GM18511 (cell line): ENCODE measurements around the gene PROP1.
"Not testable (repeated sequence)": the region's sequence is repeated elsewhere in the genome, so short reads cannot be mapped to it uniquely, and the experiment has no call there.

ENCODE experiments used
- ATAC-seq: cut with Tn5 transposase; IDR thresholded peaks from one replicate; pipeline ENCODE4 v1.9.1; 2021; ENCODE audit warnings: mild to moderate bottlenecking, moderate library complexity; ENCODE audit not compliant: unreplicated experiment

The PROP1 gene

GRCh38 chr5:177982956-177983355 lies 13.1 kb downstream of the PROP1 start:
- no peak for ATAC-seq

DNA sequence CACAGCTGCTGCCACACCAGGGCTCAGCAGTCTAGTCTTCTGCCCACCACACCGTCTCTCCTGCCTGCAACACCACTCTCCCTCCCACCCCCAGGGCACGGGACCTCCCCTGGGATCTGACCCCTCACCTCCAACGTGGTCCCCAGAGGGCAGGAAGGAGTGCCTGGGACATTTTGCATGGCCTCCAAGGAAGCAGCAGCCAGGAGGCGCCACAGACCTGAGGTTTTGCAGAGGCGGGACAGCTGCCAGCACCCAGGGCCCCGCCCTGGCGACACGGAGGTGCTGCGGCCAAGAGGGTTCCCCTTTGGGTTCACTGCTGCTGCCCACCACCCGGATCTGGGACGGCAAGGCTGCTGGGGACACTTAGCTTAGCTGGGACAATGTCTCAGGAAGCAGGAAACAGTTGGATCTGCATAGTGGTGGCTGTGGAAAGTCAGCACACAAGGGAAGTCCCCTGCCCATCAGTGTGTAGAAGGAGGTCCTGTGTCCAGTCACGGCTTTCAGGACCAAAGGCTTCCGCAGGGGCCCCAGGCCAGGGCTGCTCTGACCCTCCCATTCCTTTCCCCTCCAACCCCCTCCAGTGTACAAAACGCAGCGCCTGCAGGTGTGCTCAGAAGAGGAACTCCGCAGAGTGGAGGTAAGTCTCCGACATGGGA lies 13.8 kb downstream of the PROP1 start:
- ATAC-seq: no peak

- no peak for ATAC-seq
These were observed 14.6 kb downstream of the PROP1 start for GRCh38 chr5:177981296-177982071.

- ATAC-seq: no peak
These were observed 15.3 kb downstream of the PROP1 start for GRCh38 chr5:177980743-177981151.

GRCh38 chr5:177977600-177977999 lies 18.4 kb downstream of the PROP1 start:
- ATAC-seq: not testable (repeated sequence)

GRCh38 chr5:177973066-177973635 lies 22.9 kb downstream of the PROP1 start:
- ATAC-seq: no peak

DNA sequence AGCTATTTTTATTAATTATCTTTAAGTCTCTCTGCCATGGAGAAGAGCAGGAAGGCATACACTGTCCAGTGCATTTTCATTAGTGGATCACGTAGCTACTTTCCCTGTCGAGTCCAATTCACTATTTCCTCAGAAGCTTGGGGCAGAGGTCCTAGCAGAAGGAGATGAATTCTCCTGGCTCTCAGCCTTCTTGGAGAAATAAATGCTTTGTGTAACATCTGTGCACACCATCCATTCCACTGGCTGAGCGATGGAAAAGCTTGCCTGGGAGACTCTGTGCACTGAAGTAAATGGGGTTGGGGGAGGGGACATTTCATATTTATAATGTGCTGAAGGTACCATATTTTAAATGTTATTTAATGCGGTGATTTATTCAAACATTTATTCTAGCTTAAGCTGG lies 23.4 kb downstream of the PROP1 start:
- no peak for ATAC-seq

DNA sequence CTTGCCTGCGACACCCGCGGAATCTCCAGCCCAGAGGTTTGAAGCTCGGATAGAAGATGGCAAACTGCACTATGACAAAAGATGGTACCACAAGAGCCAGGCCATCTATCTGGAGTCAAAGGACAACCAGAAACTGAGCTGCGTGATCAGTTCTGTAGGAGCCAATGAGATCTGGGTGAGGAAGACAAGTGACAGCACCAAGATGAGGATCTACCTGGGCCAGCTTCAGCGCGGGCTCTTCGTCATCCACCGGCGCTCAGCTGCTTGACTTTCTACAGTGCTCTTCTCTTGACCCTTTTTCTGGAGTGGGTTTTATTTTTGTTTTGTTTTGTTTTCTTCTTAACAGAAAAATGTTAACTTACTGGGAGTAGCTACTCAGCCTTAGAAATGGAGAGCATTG lies 24.0 kb downstream of the PROP1 start:
- ATAC-seq: not testable (repeated sequence)

- no peak for ATAC-seq
These were observed 27.3 kb downstream of the PROP1 start for GRCh38 chr5:177968661-177969211.

GRCh38 chr5:177967221-177967887 lies 28.7 kb downstream of the PROP1 start:
- no peak for ATAC-seq

DNA sequence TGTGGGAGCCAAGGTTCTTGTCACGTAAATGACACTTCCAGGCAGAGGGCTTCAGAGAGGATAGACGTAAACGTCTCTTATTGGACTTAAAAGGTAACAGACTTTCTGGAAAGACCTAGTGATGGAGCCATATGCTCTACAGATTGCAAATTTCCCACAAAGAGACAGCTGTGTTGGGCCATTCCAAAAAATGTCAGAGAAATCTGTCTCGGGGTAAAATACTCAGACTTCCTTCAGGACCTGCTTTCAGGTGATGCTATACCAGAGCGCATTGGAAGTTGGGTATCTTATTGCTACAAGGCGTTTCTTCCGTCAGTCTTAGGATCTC lies 29.2 kb downstream of the PROP1 start:
- no peak for ATAC-seq

DNA sequence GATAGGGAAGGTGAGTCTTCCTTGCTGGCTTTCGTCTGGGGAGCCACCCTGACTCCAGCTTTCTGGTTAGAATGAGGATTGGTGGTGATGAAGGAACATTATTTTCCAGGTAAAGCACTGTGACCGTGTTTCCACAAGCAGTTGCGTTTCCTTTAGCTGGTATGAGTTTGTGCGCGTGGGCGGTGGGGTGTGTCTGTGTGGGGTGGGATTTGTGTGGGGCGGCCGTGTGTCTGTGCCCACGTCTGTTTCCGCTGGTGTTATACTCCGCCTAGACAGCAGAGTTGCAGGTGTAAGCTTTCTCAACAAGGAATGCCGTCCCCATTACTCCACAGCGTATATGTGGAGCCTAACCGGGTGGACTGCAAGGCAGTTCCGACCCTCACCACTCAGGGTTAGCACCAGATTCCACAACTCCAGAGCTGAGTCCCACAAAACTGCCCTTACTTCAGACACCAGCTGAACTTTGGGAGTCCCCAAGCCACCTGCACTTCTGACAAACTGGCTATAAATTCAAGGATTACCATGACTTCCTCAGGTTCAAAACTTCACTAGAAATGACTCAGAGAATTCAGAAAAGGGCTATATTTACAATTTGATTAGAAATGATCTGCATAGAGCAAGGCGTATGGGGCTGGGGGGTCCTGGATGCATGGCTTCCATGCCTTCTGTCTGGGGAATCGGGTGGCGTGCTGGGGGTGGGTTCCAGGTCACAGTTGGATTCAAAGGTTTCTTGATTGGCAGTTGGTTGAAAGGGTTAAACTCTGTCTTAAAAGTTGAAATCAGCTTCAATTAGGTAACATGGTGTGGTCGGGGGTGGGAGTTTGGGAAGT lies 29.8 kb downstream of the PROP1 start:
- ATAC-seq: no peak

DNA sequence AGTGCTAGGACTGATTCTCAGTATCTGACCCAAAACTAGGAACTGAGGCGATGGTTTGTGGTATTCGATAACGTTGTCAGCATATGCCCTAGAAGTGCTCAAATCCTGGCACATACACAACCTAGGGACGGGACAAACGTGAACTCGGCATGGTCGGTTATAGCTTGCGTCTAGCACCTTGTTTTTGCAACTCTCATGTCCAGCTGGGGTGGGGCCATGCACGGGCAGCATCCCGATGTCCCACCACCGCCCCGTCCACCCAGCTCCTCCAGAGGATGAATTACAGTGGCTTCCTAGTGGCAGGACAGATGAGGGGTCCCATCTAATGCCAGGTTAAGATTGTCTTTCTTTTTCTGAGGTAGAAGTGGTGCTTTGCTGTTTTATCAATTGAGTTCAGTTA lies 31.6 kb downstream of the PROP1 start:
- no peak for ATAC-seq

DNA sequence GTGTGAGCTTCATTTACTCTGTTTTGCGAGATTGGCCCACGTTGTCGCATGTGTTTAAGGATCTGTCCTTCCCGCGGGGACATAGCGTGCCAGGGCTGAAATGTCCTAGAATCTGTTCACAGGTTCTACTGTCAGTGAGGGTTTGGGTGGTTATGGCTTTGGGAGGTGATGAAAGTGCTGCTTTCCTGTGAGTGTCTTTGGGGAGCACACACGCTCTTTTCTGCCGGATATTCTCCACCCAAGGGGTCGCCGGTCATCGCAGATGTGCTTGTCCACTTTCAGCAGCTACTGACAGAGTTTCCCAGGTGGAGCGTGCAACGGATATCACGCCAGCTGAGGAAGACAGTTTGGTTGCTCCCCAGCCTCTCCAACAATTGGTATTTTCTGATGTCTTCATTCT lies 32.1 kb downstream of the PROP1 start:
- no peak for ATAC-seq

DNA sequence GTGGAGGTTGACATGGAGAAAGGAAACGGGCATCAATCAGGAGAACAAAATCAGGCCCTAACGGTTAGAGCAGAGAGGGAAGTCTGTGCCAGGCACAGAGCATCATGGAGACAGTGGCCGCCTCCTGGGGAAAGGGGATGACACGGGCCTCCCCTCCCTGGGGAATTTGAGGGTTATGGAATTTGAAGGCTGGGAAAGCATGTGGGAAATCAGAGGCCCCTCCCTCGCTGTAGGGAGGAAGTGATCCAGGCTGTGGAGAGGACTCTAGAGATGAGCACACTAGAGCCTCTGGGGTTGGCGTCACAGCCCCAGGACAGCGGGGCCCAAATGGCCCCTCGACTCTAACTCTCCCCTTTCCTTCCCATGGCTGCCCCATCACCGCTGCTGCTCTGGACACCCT lies 36.7 kb downstream of the PROP1 start:
- ATAC-seq: no peak

- no peak for ATAC-seq
These were observed 37.3 kb downstream of the PROP1 start for GRCh38 chr5:177958696-177959095.

DNA sequence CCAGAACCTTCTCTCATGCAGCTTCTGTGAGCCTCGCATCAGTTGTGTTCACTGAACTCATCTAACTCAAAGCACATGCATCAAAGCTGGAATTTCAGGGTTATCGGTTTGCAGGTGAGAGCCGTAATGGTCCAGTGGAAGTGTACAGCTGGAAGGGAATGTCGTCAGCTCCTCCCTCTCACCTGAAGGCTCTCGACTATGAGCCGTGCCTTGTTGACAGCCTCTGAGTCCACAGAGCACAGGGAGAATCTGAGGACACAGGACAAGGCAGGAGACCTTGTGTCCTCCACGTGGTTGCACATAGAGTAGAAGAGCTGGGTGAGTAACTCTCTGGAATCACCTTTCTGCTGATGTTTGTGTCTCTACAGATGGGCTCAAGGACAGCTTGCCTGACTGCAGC lies 38.8 kb downstream of the PROP1 start:
- ATAC-seq: no peak

GRCh38 chr5:177953101-177953500 lies 42.9 kb downstream of the PROP1 start:
- ATAC-seq: not testable (repeated sequence)

GRCh38 chr5:177949656-177950055 lies 46.4 kb downstream of the PROP1 start:
- ATAC-seq: not testable (repeated sequence)

DNA sequence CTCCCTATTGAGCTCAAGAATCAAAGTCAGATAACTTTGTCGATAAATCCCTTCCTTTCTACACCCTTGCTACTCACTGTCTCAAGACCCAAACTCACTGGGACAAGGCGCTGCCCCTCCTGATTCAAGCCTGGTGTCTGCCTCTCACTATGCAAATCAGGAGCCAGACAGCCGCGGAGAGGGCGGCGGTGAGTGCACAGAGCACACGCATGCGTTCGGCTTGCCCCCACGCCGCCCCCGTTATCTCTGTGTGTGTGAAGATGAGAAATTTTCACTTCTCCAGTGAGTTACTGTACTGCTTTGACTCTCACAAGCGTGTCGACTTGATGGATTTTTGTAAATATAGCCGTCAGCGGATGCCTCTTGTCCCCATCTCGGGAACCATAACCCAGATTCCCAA lies 47.0 kb downstream of the PROP1 start:
- ATAC-seq: peak; percentile 75

DNA sequence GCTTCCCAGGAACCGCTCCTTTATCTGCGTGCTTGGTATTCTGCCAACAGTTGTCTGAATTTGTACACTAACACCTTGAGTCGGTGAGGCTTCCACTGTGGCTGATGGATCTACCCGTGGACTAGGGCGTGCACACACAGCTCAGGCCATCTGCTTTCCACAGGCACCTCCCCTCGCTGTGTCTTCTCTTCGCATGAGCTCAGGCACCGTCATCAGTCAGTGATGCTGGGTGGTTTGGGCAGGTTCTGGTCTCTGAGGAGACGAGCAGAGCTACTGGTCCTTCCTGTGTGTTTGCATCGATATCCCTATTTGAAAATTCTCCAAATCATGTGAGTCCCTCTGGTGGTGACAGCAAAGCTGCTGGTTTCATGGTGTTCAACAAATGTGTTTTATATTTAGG lies 48.1 kb downstream of the PROP1 start:
- not testable (repeated sequence) for ATAC-seq
